ENCODE measurements around the gene L3MBTL3. TPM values are rescaled to one million over a fixed set of nuclear protein-coding genes. Genes with fewer than 3 reads are reported as not detected.

Gene L3MBTL3
- total RNA-seq, 1 donor from 2014 or later, result 15.1 TPM

- DNase-seq (ENCODE audit: low spot score), result no peak
These were observed 9.6 kb downstream of the L3MBTL3 start for GRCh38 chr6:130027948-130028347.

GRCh38 chr6:130029163-130029562 is 10.8 kb downstream of the L3MBTL3 start:
- no peak for DNase-seq (ENCODE audit: low spot score)

GRCh38 chr6:130032758-130033340 is 14.5 kb downstream of the L3MBTL3 start:
- no peak for DNase-seq (ENCODE audit: low spot score)

GRCh38 chr6:130033949-130034348 is 15.6 kb downstream of the L3MBTL3 start:
- no peak for DNase-seq (ENCODE audit: low spot score)

- DNase-seq (ENCODE audit: low spot score), result no peak
These were observed 16.2 kb downstream of the L3MBTL3 start for GRCh38 chr6:130034378-130035146.

- no peak for DNase-seq (ENCODE audit: low spot score)
These were observed 16.8 kb downstream of the L3MBTL3 start for GRCh38 chr6:130035211-130035610.

- no peak for DNase-seq (ENCODE audit: low spot score)
These were observed 18.9 kb downstream of the L3MBTL3 start for GRCh38 chr6:130037207-130037811.

- DNase-seq (ENCODE audit: low spot score), result no peak
These were observed 23.2 kb downstream of the L3MBTL3 start for GRCh38 chr6:130041594-130041993.

- no peak for DNase-seq (ENCODE audit: low spot score)
These were observed 25.0 kb downstream of the L3MBTL3 start for GRCh38 chr6:130043344-130043743.

GRCh38 chr6:130045622-130046021 is 27.2 kb downstream of the L3MBTL3 start:
- DNase-seq (ENCODE audit: low spot score), result no peak

- no peak for DNase-seq (ENCODE audit: low spot score)
These were observed 28.3 kb downstream of the L3MBTL3 start for GRCh38 chr6:130046671-130047070.

GRCh38 chr6:130047088-130047995 is 29.0 kb downstream of the L3MBTL3 start:
- DNase-seq (ENCODE audit: low spot score), result no peak

- no peak for DNase-seq (ENCODE audit: low spot score)
These were observed 31.8 kb downstream of the L3MBTL3 start for GRCh38 chr6:130050230-130050629.

- DNase-seq (ENCODE audit: low spot score), result no peak
These were observed 36.3 kb downstream of the L3MBTL3 start for GRCh38 chr6:130054725-130055124.

- no peak for DNase-seq (ENCODE audit: low spot score)
These were observed 36.9 kb downstream of the L3MBTL3 start for GRCh38 chr6:130055271-130055670.

- DNase-seq (ENCODE audit: low spot score), result no peak
These were observed 39.1 kb downstream of the L3MBTL3 start for GRCh38 chr6:130057495-130057894.

- DNase-seq (ENCODE audit: low spot score), result no peak
These were observed 45.4 kb downstream of the L3MBTL3 start for GRCh38 chr6:130063806-130064205.

GRCh38 chr6:130065609-130066156 is 47.3 kb downstream of the L3MBTL3 start:
- DNase-seq (ENCODE audit: low spot score), result no peak

- no peak for DNase-seq (ENCODE audit: low spot score)
These were observed 51.1 kb downstream of the L3MBTL3 start for GRCh38 chr6:130069485-130069884.

GRCh38 chr6:130070326-130070725 is 51.9 kb downstream of the L3MBTL3 start:
- DNase-seq (ENCODE audit: low spot score), result no peak

GRCh38 chr6:130070792-130071191 is 52.4 kb downstream of the L3MBTL3 start:
- DNase-seq (ENCODE audit: low spot score), result no peak

All from ureter (tissue), 1 donor.